ENCODE measurements around the gene AGPAT2. TPM values are rescaled to one million over a fixed set of nuclear protein-coding genes. Genes with fewer than 3 reads are reported as not detected.

The AGPAT2 gene
- total and polyA plus RNA-seq, 2 experiments from 2014 or later: 125 to 242 TPM

DNA sequence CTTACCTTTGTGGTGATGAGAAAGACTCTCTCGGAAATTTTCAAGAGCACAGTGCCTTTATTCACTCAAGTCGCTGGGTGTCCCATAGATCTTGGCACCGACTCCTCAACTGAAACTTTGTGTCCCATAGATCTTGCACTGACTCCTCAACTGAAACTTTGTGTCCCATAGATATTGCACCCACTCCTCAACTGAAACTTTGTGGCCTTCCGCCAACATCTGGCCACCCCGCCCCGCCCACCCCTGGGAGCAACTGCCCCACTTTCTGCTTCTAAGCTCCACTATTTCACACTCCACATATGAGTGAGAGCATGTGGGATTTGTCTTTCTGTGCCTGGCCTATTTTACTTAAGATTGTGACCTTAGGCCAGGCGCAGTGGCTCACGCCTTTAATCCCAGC, 37.2 kb downstream of the AGPAT2 start:
- no peak for DNase-seq (ENCODE audit: low spot score)
- peaks cover under 1% of the 10 kb centered on the region for H3K4me1 ChIP-seq (ENCODE audit: insufficient read depth)
- H3K27me3 ChIP-seq: no peaks in the 10 kb centered on the region
- no peak overlapping the region for H3K4me2 ChIP-seq
- H3K9me2 ChIP-seq (replicated peaks; ENCODE audit: insufficient read depth): no peaks in the 10 kb centered on the region
- WGBS (ENCODE audit: low lambda C conversion rate, missing lambda C conversion rate): 95% methylated on average over 8 of the region's 8 CpGs
- no peak overlapping the region for H3K4me3 ChIP-seq
- no peaks in the 10 kb centered on the region for H3K36me3 ChIP-seq (replicated peaks; ENCODE audit: insufficient read depth, low read depth)
- H3K79me2 ChIP-seq: no peaks in the 10 kb centered on the region
- no peak overlapping the region for H3K27ac ChIP-seq
- no peaks in the 10 kb centered on the region for H3K9me3 ChIP-seq (ENCODE audit: low read depth)
- no peaks in the 10 kb centered on the region for H4K20me1 ChIP-seq (ENCODE audit: insufficient read depth, poor library complexity, severe bottlenecking)
- H2AFZ ChIP-seq: no peak overlapping the region
- TF ChIP-seq EZH2 (IDR thresholded peaks at IDR 0.05; ENCODE audit: borderline replicate concordance) (no peak), EZH2phosphoT487 (IDR thresholded peaks at IDR 0.05; ENCODE audit: low read depth, severe bottlenecking, unreplicated experiment) (no peak)
- TF ChIP-seq, protein P1, sequence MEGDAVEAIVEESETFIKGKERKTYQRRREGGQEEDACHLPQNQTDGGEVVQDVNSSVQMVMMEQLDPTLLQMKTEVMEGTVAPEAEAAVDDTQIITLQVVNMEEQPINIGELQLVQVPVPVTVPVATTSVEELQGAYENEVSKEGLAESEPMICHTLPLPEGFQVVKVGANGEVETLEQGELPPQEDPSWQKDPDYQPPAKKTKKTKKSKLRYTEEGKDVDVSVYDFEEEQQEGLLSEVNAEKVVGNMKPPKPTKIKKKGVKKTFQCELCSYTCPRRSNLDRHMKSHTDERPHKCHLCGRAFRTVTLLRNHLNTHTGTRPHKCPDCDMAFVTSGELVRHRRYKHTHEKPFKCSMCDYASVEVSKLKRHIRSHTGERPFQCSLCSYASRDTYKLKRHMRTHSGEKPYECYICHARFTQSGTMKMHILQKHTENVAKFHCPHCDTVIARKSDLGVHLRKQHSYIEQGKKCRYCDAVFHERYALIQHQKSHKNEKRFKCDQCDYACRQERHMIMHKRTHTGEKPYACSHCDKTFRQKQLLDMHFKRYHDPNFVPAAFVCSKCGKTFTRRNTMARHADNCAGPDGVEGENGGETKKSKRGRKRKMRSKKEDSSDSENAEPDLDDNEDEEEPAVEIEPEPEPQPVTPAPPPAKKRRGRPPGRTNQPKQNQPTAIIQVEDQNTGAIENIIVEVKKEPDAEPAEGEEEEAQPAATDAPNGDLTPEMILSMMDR (IDR thresholded peaks at IDR 0.05; ENCODE audit: poor library complexity): no peak

DNA sequence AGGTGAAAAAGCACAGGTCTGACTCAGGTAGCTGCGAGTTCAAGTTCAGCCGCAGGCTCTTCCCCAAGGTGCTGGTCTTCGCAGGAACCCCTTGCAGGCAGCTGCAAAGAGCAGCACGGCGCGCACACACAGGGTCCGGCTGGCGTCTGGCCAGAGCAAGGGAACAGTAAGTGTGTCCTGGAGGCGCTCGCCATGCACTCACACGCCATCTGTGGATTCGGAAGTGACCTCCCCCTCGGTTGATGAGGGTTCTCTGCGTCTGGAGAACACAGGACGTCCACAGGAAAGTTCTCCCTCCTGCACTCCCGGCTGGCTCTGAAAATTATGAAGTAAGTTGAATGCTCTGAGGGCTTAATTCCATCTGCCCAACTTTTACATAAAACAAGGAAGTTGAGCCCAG, 38.5 kb downstream of the AGPAT2 start:
- peaks cover 13% of the 10 kb centered on the region for H3K4me1 ChIP-seq (ENCODE audit: insufficient read depth)
- no peak overlapping the region for H3K4me3 ChIP-seq
- no peaks in the 10 kb centered on the region for H4K20me1 ChIP-seq (ENCODE audit: insufficient read depth, poor library complexity, severe bottlenecking)
- no peaks in the 10 kb centered on the region for H3K79me2 ChIP-seq
- H2AFZ ChIP-seq: no peak overlapping the region
- DNase-seq (ENCODE audit: low spot score): no peak
- H3K9me2 ChIP-seq (replicated peaks; ENCODE audit: insufficient read depth): no peaks in the 10 kb centered on the region
- H3K27ac ChIP-seq: no peak overlapping the region
- H3K36me3 ChIP-seq (replicated peaks; ENCODE audit: insufficient read depth, low read depth): no peaks in the 10 kb centered on the region
- 80% methylated on average over 16 of the region's 16 CpGs for WGBS (ENCODE audit: low lambda C conversion rate, missing lambda C conversion rate)
- no peak overlapping the region for H3K4me2 ChIP-seq
- H3K9me3 ChIP-seq (ENCODE audit: low read depth): no peaks in the 10 kb centered on the region
- H3K27me3 ChIP-seq: no peaks in the 10 kb centered on the region
- TF ChIP-seq, protein P1 (IDR thresholded peaks at IDR 0.05; ENCODE audit: poor library complexity): no peak
- TF ChIP-seq EZH2phosphoT487 (IDR thresholded peaks at IDR 0.05; ENCODE audit: low read depth, severe bottlenecking, unreplicated experiment): no peak
- TF ChIP-seq EZH2 (IDR thresholded peaks at IDR 0.05; ENCODE audit: borderline replicate concordance): no peak

DNA sequence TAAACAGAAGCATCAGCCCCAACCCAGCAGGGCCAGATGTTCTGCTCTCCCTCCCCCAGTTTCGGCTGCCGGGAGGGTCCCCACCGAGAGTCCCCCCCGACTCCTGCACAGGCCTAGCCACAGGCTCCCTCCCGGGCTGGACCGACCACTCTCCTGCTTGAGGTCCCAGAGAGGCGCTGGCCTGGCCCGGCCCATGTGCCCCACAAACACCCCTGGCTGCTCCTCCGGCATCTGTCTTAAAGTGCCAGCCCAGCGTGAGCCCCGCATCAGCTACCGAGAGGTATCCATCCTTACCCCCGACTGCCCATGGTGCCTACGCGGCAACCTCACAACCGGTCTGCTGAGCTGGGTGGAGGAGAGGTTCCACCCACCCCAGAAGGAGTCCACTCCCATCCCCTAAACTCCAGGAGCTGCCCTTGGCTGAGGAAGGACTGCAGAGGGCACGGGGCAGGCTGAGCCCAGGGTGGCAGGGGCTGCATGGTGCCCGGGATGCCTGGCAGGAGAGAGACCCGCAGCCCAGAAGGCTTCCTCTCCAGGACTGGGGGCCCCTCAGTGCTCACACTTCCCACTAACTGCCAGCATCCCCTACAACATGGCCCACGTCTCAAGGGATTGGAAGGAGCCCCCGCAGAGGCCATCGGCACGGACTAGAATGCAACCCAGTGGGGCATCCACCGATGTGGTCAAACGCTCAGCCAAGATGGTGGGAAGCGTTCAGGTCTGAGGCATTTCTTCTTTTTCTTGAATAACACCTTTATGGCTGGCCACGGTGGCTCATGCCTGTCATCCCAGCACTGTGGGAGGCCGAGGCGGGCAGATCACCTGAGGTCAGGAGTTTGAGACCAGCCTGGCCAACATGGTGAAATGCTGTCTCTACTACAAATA, 40.2 kb downstream of the AGPAT2 start:
- Histone ChIP-seq H3K27ac (no peak overlapping the region), H3K9me3 (ENCODE audit: low read depth) (no peaks in the 10 kb centered on the region), H3K36me3 (replicated peaks; ENCODE audit: insufficient read depth, low read depth) (no peaks in the 10 kb centered on the region), H3K4me2 (no peak overlapping the region), H3K4me1 (ENCODE audit: insufficient read depth) (peaks cover 13% of the 10 kb centered on the region), H2AFZ (no peak overlapping the region), H3K4me3 (no peak overlapping the region), H3K9me2 (replicated peaks; ENCODE audit: insufficient read depth) (no peaks in the 10 kb centered on the region), H4K20me1 (ENCODE audit: insufficient read depth, poor library complexity, severe bottlenecking) (no peaks in the 10 kb centered on the region), H3K79me2 (no peaks in the 10 kb centered on the region), H3K27me3 (no peaks in the 10 kb centered on the region)
- WGBS (ENCODE audit: low lambda C conversion rate, missing lambda C conversion rate): 95% methylated on average over 29 of the region's 29 CpGs
- TF ChIP-seq, protein P1 (IDR thresholded peaks at IDR 0.05; ENCODE audit: poor library complexity): no peak
- no peak for TF ChIP-seq EZH2phosphoT487 (IDR thresholded peaks at IDR 0.05; ENCODE audit: low read depth, severe bottlenecking, unreplicated experiment)
- no peak for TF ChIP-seq EZH2 (IDR thresholded peaks at IDR 0.05; ENCODE audit: borderline replicate concordance)
- DNase-seq (ENCODE audit: low spot score): no peak
